Lung (tissue), 13 donors: Measurements from ENCODE around the gene RGS16. TPM values are rescaled to one million over a fixed set of nuclear protein-coding genes. Genes with fewer than 3 reads are reported as not detected.

Experiments used
- ATAC-seq: fragments of 200-7000 bp; cut with Tn5 transposase; one replicate; pipeline ENCODE4 v1.9.1; 2020; ENCODE audit warnings: moderate number of reproducible peaks; ENCODE audit not compliant: insufficient read depth, low FRiP score
- DNase-seq, 3 donors: peaks; one replicate each; pipeline ENCODE4 v3.0.0-alpha.2; 2013 to 2017
- H3K27ac ChIP-seq, 2 donors: one replicate each; pipeline ENCODE4 v1.5.1; 2013; ENCODE audit warnings: mild to moderate bottlenecking in 2 of 2, moderate library complexity in 2 of 2, control low read depth in 1 of 2, inconsistent platforms in 1 of 2, low read depth in 1 of 2, low read length in 1 of 2
- H3K27me3 ChIP-seq, 3 donors: one replicate each; pipeline ENCODE4 v1.5.1; 2013; ENCODE audit warnings: low read length in 2 of 3; ENCODE audit not compliant: control insufficient read depth in 3 of 3, insufficient read depth in 3 of 3
- H3K36me3 ChIP-seq, 4 donors: one replicate each; pipeline ENCODE4 v1.5.1; 2013; ENCODE audit warnings: low read length in 4 of 4, mild to moderate bottlenecking in 1 of 4, moderate library complexity in 1 of 4; ENCODE audit not compliant: control insufficient read depth in 4 of 4, insufficient read depth in 4 of 4
- H3K4me1 ChIP-seq, 5 donors: one replicate each; pipeline ENCODE4 v1.5.1; 2013; ENCODE audit warnings: low read length in 5 of 5, mild to moderate bottlenecking in 2 of 5, moderate library complexity in 1 of 5; ENCODE audit not compliant: control insufficient read depth in 5 of 5, insufficient read depth in 5 of 5
- H3K4me3 ChIP-seq: one replicate; pipeline ENCODE4 v1.5.1; 2013; ENCODE audit warnings: mild to moderate bottlenecking, control low read depth, moderate library complexity
- H3K9ac ChIP-seq, 2 donors: one replicate each; pipeline ENCODE4 v1.5.1; 2013; ENCODE audit warnings: low read length in 2 of 2, control low read depth in 1 of 2; ENCODE audit not compliant: insufficient read depth in 1 of 2
- H3K9me3 ChIP-seq, 4 donors: one replicate each; pipeline ENCODE4 v1.5.1; 2013; ENCODE audit warnings: low read length in 3 of 4, mild to moderate bottlenecking in 1 of 4, moderate library complexity in 1 of 4; ENCODE audit not compliant: control insufficient read depth in 4 of 4, insufficient read depth in 3 of 4
- CTCF ChIP-seq: IDR thresholded peaks from 2 replicates; pipeline ENCODE4 v1.5.1; 2012; ENCODE audit warnings: mild to moderate bottlenecking; ENCODE audit errors: control extremely low read depth, extremely low read depth
- WGBS, 2 donors: extraction: QIAGEN DNeasy Blood & Tissue Kit; methylation state at CpG; one replicate each; pipeline ENCODE4 v1.1.7; 2013; 5-methylcytosine and 5-hydroxymethylcytosine counted together
- polyA plus RNA-seq, 2 donors: library from polyadenylated mRNA; stranded (reverse); fragments of 200-250 nt; gene quantifications; one replicate each; pipeline ENCODE4 v1.2.1, GENCODE V29; 2013
- small RNA-seq: library from RNA; depleted of rRNA; stranded (forward); fragments of <200 nt; gene quantifications from one replicate; pipeline ENCODE3, GENCODE V24; 2014; ENCODE audit warnings: low replicate concordance
- total RNA-seq, 2 donors: library from RNA; depleted of rRNA in 1 of 2; stranded (reverse); fragments of >200 nt in 1 of 2; gene quantifications; one replicate each; pipeline ENCODE4 v1.2.1, GENCODE V29; 2014 to 2021
- donor health status: control.
- donor health status: control.
- donor health status: Bipolar disorder and iron deficiency.
- donor health status: healthy.
- donor health status: DM: yes; HTN: yes; CAD: no.

RGS16 gene
- total and polyA plus RNA-seq, 4 donors = 12.3 to 26.6 (median 15.0) TPM

GRCh38 chr1:182549811-182550210 lies 54.4 kb downstream of the RGS16 start:
- no peak overlapping the region for H3K4me3 ChIP-seq
- H3K9ac ChIP-seq = no peak overlapping the region

GRCh38 chr1:182549346-182549745 lies 54.8 kb downstream of the RGS16 start:
- no peak for DNase-seq
- Histone ChIP-seq H3K27ac (no peak overlapping the region), H3K4me3 (no peak overlapping the region), H3K36me3 (no peaks in the 10 kb centered on the region), H3K9ac (no peak overlapping the region), H3K9me3 (peaks cover 0 to 6% (median 0%) of the 10 kb centered on the region in 4 donors), H3K27me3 (no peaks in the 10 kb centered on the region), H3K4me1 (no peaks in the 10 kb centered on the region)
- ATAC-seq = no peak
- no peak for TF ChIP-seq CTCF

More at GRCh38 chr1:182549811-182550210, 54.4 kb downstream of the RGS16 start:
- TF ChIP-seq CTCF = no peak
- Histone ChIP-seq H3K27ac (no peak overlapping the region), H3K36me3 (no peaks in the 10 kb centered on the region), H3K4me1 (no peaks in the 10 kb centered on the region), H3K27me3 (no peaks in the 10 kb centered on the region), H3K9me3 (peaks cover 0 to 6% (median 0%) of the 10 kb centered on the region in 4 donors)
- 24 to 71% methylated on average over 1 of the region's 1 CpG for WGBS, 2 donors
- ATAC-seq (no peak), DNase-seq (no peak)

Small RNAs within 50 kb of the gene (small RNA-seq; reads per million reads assigned to genes)
- gene RF00017 = not detected

Other genes with a start within 250 kb of the RGS16 start
- 1,000 to 10,000 TPM in 1 of 2 donors, 100 to 1,000 TPM in 1; 754 to 1,619 TPM for gene GLUL, start 212.6 kb downstream of the RGS16 start, total RNA-seq
- 1,000 to 10,000 TPM in 1 of 2 donors, 100 to 1,000 TPM in 1; 209 to 2,889 TPM for gene GLUL, start 212.6 kb downstream of the RGS16 start, polyA plus RNA-seq
- gene TEDDM1, start 203.7 kb downstream of the RGS16 start, total RNA-seq = not detected
- gene TEDDM1, start 203.7 kb downstream of the RGS16 start, polyA plus RNA-seq = not detected
- gene RGSL1, start 154.2 kb downstream of the RGS16 start, total RNA-seq = not detected
- gene RGSL1, start 154.2 kb downstream of the RGS16 start, polyA plus RNA-seq = under 1 TPM in 1 of 2 donors, not detected in 1; 0.13 TPM
- gene RNASEL, start 15.1 kb downstream of the RGS16 start, total RNA-seq = 10 to 100 TPM in 1 of 2 donors, 1 to 10 TPM in 1; 9.7 to 14.8 TPM
- 1 to 10 TPM; 3.7 to 8.3 TPM for gene RNASEL, start 15.1 kb downstream of the RGS16 start, polyA plus RNA-seq
- under 1 TPM in 1 of 2 donors, not detected in 1; 0.03 TPM for gene RGS8, start 80.2 kb upstream of the RGS16 start, total RNA-seq
- under 1 TPM; 0.02 TPM for gene RGS8, start 80.2 kb upstream of the RGS16 start, polyA plus RNA-seq
- 100 to 1,000 TPM in 1 of 2 donors, 10 to 100 TPM in 1; 36.0 to 116 TPM for gene NPL, start 185.4 kb upstream of the RGS16 start, total RNA-seq
- 10 to 100 TPM; 31.9 to 78.6 TPM for gene NPL, start 185.4 kb upstream of the RGS16 start, polyA plus RNA-seq
- gene DHX9, start 235.0 kb upstream of the RGS16 start, total RNA-seq = 100 to 1,000 TPM; 129 to 157 TPM
- gene DHX9, start 235.0 kb upstream of the RGS16 start, polyA plus RNA-seq = 10 to 100 TPM; 55.5 to 99.8 TPM